ENCODE measurements around the gene ADGRB3. TPM values are rescaled to one million over a fixed set of nuclear protein-coding genes. Genes with fewer than 3 reads are reported as not detected.

Gene ADGRB3
- total and polyA plus RNA-seq, 2 donors (not counting 3 experiments of a cell fraction or from before 2014, with no cell fraction given), result not detected

DNA sequence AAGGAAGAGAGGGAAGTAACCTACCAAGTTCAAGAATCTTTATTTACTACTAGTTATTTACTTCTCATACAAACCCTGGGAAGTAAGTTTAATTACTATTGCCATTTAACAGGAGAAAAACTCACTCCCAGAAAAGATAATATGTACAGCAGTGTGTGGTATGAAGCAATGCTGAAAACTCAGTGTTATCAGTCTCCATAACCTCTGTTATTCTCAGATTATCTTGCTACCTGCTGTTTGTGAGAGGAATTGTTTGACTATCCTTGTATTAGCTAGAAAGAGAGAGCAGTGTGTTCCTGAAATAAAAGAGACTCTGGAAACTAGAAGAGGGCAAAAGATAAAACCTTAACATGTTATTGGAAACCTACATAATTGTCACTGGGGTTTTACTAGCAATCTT is 38.2 kb downstream of the ADGRB3 start:
- dilution Hi-C loops (cut with MboI; ENCODE audit: extremely low pct_ligation_motif_present, low sequenced_read_pairs), result no loop called here
- POLR2A ChIA-PET, result no interaction called here

More for the DNA sequence above, 38.2 kb downstream of the ADGRB3 start:
- DNase-seq (ENCODE audit: low read depth, low spot score), result no peak
- BruUV-seq (replicated peaks), result no TSS peak
- no peaks in the 10 kb centered on the region for H3K36me3 ChIP-seq (ENCODE audit: control insufficient read depth in 2 of 2, extremely low read depth in 1 of 2, insufficient read depth in 2 of 2, low read length in 2 of 2)
- CTCF ChIA-PET, result no interaction called here
- no peak overlapping the region for H3K9ac ChIP-seq (replicated peaks; ENCODE audit: extremely low read depth, insufficient read depth, low read length)
- H3K79me2 ChIP-seq (ENCODE audit: control insufficient read depth, insufficient read depth, low read length), result no peaks in the 10 kb centered on the region
- no peaks in the 10 kb centered on the region for H3K27me3 ChIP-seq (ENCODE audit: control insufficient read depth in 2 of 2, insufficient read depth in 2 of 2, low read length in 2 of 2)
- no peaks in the 10 kb centered on the region for H3K9me3 ChIP-seq (replicated peaks; ENCODE audit: control insufficient read depth, insufficient read depth, low read length)
- no peak overlapping the region for H2AFZ ChIP-seq (ENCODE audit: low read depth, low read length)
- TF ChIP-seq GATA2 (IDR thresholded peaks at IDR 0.05; ENCODE audit: insufficient read depth, insufficient read length, low read depth, low read length), result no peak
- no peak for TF ChIP-seq MYC (IDR thresholded peaks at IDR 0.05; ENCODE audit: low read depth, low read length)
- no peak for TF ChIP-seq POLR2AphosphoS5 (IDR thresholded peaks at IDR 0.05; ENCODE audit: insufficient read depth, low read depth, low read length)
- TF ChIP-seq FOS (IDR thresholded peaks at IDR 0.05; ENCODE audit: borderline replicate concordance, insufficient read depth, low read length), result no peak
- TF ChIP-seq, protein P1, sequence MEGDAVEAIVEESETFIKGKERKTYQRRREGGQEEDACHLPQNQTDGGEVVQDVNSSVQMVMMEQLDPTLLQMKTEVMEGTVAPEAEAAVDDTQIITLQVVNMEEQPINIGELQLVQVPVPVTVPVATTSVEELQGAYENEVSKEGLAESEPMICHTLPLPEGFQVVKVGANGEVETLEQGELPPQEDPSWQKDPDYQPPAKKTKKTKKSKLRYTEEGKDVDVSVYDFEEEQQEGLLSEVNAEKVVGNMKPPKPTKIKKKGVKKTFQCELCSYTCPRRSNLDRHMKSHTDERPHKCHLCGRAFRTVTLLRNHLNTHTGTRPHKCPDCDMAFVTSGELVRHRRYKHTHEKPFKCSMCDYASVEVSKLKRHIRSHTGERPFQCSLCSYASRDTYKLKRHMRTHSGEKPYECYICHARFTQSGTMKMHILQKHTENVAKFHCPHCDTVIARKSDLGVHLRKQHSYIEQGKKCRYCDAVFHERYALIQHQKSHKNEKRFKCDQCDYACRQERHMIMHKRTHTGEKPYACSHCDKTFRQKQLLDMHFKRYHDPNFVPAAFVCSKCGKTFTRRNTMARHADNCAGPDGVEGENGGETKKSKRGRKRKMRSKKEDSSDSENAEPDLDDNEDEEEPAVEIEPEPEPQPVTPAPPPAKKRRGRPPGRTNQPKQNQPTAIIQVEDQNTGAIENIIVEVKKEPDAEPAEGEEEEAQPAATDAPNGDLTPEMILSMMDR (IDR thresholded peaks at IDR 0.05; ENCODE audit: extremely low read depth in 1 of 2, insufficient read depth in 1 of 2, low read depth in 1 of 2, low read length in 2 of 2), result no peak
- TF ChIP-seq JUN (IDR thresholded peaks at IDR 0.05; ENCODE audit: borderline replicate concordance, insufficient read depth, insufficient read length, low read depth), result no peak
- no peak for TF ChIP-seq MAX (IDR thresholded peaks at IDR 0.05; ENCODE audit: insufficient read depth, insufficient read length)
- TF ChIP-seq EZH2 (IDR thresholded peaks at IDR 0.05; ENCODE audit: borderline replicate concordance, low read depth, low read length, severe bottlenecking), result no peak
- TF ChIP-seq POLR2A (IDR thresholded peaks at IDR 0.05; ENCODE audit: low read depth, low read length), result no peak
- no peaks in the 10 kb centered on the region for H4K20me1 ChIP-seq (replicated peaks; ENCODE audit: control insufficient read depth, extremely low read depth, insufficient read depth, low read length)
- intact Hi-C loops (cut with micrococcal nuclease), result no loop called here
- no peak for FAIRE-seq
- no peak overlapping the region for H3K4me3 ChIP-seq (replicated peaks in 1 of 3; ENCODE audit: insufficient read depth in 1 of 3, low read depth in 1 of 3, low read length in 3 of 3)
- no peak overlapping the region for H3K27ac ChIP-seq (ENCODE audit: insufficient read depth, low read depth, low read length)
- H3K4me2 ChIP-seq (ENCODE audit: insufficient read depth, low read length), result no peak overlapping the region
- no peaks in the 10 kb centered on the region for H3K9me1 ChIP-seq (replicated peaks; ENCODE audit: control insufficient read depth, extremely low read depth, insufficient read depth, low read length)
- H3K4me1 ChIP-seq (ENCODE audit: control insufficient read depth, extremely low read depth, insufficient read depth, low read length), result no peaks in the 10 kb centered on the region
